ENCODE data around the gene CAMTA1.

CAMTA1 gene

DNA sequence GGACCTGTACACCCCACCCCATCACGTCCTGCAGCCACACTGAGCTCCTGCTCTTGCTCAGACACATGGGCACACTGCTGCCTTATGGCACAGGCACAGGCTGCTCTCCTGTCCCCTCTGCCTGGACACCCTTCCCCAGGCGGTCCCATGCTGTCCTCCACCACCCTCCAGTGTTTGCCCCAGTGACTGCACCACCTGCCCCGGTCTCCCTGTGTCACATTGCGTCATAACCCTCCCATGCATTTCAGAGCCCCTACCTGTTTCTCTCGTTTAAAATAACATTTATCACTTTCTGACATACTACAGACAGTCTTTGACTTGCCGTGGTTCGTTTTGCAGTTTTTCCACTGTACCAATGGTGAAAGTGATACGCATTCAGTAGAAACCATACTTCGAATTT lies 159.2 kb downstream of the CAMTA1 start:
- Histone ChIP-seq H3K9ac (ENCODE audit: low read depth, low read length) (no peak overlapping the region), H3K4me3 (ENCODE audit: low read length) (no peak overlapping the region), H3K4me1 (ENCODE audit: insufficient read depth, low read length) (no peaks in the 10 kb centered on the region), H3K27ac (ENCODE audit: low read length) (no peak overlapping the region), H3K27me3 (ENCODE audit: insufficient read depth, low read length) (no peaks in the 10 kb centered on the region), H3K9me3 (ENCODE audit: insufficient read depth, low read depth, low read length) (no peaks in the 10 kb centered on the region), H3K36me3 (ENCODE audit: insufficient read depth, low read depth, low read length) (no peaks in the 10 kb centered on the region)

DNA sequence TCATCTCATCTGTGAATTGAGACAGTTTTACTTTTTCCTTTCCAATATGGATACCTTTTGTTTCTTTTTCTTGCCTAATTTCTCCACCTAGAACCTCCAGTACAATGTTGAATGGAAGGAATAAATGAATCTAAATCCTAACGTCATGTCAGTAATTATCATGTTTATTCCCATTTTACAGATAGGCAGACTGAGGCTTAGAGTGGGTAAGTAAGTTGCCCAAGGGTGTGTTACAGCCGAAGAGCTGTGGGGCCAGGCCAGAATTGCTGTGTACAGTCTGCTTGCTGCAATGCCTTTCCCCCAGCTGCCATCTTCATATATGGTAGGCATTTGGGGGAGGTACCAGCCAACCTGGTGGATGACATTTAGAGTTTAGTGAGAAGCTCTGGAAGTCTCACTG lies 162.7 kb downstream of the CAMTA1 start:
- Histone ChIP-seq H3K27ac (ENCODE audit: low read length) (no peak overlapping the region), H3K4me3 (ENCODE audit: low read length) (no peak overlapping the region), H3K9me3 (ENCODE audit: insufficient read depth, low read depth, low read length) (no peaks in the 10 kb centered on the region), H3K27me3 (ENCODE audit: insufficient read depth, low read length) (no peaks in the 10 kb centered on the region), H3K9ac (ENCODE audit: low read depth, low read length) (no peak overlapping the region), H3K36me3 (ENCODE audit: insufficient read depth, low read depth, low read length) (no peaks in the 10 kb centered on the region), H3K4me1 (ENCODE audit: insufficient read depth, low read length) (no peaks in the 10 kb centered on the region)

DNA sequence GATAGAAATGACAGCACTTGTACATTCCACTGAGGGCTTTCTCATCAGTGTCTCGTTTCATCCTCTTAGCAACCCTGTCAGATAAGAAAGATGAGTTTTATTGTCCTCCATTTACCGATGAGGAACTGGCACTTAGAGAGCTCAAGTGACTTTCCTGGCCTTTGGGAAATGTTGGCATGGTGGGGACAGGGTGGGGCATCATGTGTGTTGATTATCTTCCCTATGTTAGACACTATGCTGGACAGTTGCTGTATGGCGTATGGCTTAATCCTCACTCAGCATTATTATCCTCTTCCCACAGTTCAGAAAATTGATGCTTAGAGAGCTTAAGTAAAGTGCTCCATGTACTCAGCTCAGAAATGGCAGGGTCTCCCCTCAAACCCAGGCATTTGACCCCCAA lies 163.2 kb downstream of the CAMTA1 start:
- Histone ChIP-seq H3K4me3 (ENCODE audit: low read length) (no peak overlapping the region), H3K9me3 (ENCODE audit: insufficient read depth, low read depth, low read length) (no peaks in the 10 kb centered on the region), H3K27ac (ENCODE audit: low read length) (no peak overlapping the region), H3K9ac (ENCODE audit: low read depth, low read length) (no peak overlapping the region), H3K4me1 (ENCODE audit: insufficient read depth, low read length) (no peaks in the 10 kb centered on the region), H3K36me3 (ENCODE audit: insufficient read depth, low read depth, low read length) (no peaks in the 10 kb centered on the region), H3K27me3 (ENCODE audit: insufficient read depth, low read length) (no peaks in the 10 kb centered on the region)

DNA sequence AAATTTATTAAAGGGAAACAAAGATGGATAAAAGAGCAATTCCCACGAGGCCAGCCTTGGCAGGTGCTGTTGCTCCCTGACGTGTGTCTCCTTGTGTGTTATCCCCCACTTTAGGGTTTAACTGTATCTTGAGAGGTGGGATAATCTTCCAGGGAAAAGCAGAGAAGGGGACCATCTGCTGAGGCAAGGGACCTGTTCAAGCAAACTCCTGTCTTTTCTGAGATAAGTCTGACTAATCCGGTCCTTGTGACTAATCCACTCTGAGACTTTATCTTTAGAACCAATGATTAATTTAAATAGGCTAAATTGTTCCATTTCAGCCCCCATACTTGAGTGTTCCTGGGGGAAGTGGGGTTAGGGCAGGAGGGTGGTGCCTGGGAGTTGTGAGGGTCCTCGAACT lies 163.6 kb downstream of the CAMTA1 start:
- H3K27ac ChIP-seq (ENCODE audit: low read length) = no peak overlapping the region
- no peaks in the 10 kb centered on the region for H3K9me3 ChIP-seq (ENCODE audit: insufficient read depth, low read depth, low read length)
- H3K27me3 ChIP-seq (ENCODE audit: insufficient read depth, low read length) = no peaks in the 10 kb centered on the region
- no peaks in the 10 kb centered on the region for H3K4me1 ChIP-seq (ENCODE audit: insufficient read depth, low read length)
- no peak overlapping the region for H3K4me3 ChIP-seq (ENCODE audit: low read length)
- no peaks in the 10 kb centered on the region for H3K36me3 ChIP-seq (ENCODE audit: insufficient read depth, low read depth, low read length)
- no peak overlapping the region for H3K9ac ChIP-seq (ENCODE audit: low read depth, low read length)

DNA sequence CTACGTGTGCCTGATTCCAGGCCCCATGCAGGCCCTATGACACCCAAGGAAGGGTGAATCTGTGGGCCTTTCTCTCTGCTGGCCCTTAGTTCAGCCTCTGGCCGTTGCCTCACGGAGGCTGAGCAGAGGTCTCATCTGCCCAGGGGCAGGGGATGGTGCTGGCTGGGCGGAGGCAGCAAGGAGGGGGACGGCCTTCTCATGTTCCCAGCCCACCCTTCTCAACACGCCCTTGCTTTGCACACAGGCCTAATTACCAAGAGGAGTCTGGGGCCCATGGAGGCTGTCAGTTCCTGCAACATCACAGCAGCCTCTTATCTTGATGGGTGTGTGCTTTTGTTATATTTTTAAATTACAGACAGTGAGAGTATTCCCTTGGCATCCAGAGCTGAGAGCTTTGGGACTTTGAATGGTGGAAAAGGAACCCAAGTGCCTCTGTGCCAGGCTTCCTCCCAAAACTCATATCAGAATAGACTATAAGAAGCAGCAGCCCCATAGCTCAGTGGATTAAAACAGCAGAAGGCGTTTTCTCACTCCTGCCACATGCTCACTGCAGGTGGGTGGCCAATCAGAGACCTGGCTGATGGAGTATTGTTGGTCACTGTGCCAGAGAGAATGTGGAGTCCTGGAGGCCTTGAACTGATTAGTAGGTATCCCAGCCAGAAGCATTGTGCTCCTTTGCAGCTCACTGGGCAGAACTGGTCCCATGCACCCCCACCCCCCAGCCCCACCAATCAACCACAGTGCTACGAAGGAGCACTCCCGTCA lies 164.9 kb downstream of the CAMTA1 start:
- no peaks in the 10 kb centered on the region for H3K9me3 ChIP-seq (ENCODE audit: insufficient read depth, low read depth, low read length)
- no peak overlapping the region for H3K9ac ChIP-seq (ENCODE audit: low read depth, low read length)
- H3K27me3 ChIP-seq (ENCODE audit: insufficient read depth, low read length) = no peaks in the 10 kb centered on the region
- no peak overlapping the region for H3K27ac ChIP-seq (ENCODE audit: low read length)
- no peaks in the 10 kb centered on the region for H3K36me3 ChIP-seq (ENCODE audit: insufficient read depth, low read depth, low read length)
- no peaks in the 10 kb centered on the region for H3K4me1 ChIP-seq (ENCODE audit: insufficient read depth, low read length)
- H3K4me3 ChIP-seq (ENCODE audit: low read length) = no peak overlapping the region

DNA sequence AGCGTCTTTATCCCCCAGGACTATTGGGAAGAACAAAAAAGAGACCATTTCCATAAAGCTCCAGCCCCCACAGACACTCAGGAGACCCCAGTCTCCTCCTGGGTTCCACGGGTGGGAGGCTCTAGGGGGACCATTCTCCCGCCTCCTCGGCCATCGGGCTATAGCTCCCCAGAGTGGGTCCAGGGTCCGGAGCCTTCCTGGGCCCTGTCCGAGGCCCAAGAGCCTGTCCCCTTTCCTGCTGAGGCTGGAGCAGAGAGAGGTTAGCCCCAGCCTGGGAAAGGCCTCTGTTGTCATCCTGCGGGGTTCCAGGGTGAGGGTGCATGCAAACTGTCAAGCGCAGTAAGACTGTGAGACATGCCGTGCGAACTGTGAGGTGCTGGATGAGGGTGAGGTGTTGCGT lies 166.3 kb downstream of the CAMTA1 start:
- no peak overlapping the region for H3K4me3 ChIP-seq (ENCODE audit: low read length)
- peaks cover 10% of the 10 kb centered on the region; the same call in 1 of the 2 replicates for H3K4me1 ChIP-seq (ENCODE audit: insufficient read depth, low read length)
- H3K9ac ChIP-seq (ENCODE audit: low read depth, low read length) = no peak overlapping the region
- H3K27me3 ChIP-seq (ENCODE audit: insufficient read depth, low read length) = no peaks in the 10 kb centered on the region
- no peaks in the 10 kb centered on the region for H3K9me3 ChIP-seq (ENCODE audit: insufficient read depth, low read depth, low read length)
- no peaks in the 10 kb centered on the region for H3K36me3 ChIP-seq (ENCODE audit: insufficient read depth, low read depth, low read length)
- no peak overlapping the region for H3K27ac ChIP-seq (ENCODE audit: low read length)

DNA sequence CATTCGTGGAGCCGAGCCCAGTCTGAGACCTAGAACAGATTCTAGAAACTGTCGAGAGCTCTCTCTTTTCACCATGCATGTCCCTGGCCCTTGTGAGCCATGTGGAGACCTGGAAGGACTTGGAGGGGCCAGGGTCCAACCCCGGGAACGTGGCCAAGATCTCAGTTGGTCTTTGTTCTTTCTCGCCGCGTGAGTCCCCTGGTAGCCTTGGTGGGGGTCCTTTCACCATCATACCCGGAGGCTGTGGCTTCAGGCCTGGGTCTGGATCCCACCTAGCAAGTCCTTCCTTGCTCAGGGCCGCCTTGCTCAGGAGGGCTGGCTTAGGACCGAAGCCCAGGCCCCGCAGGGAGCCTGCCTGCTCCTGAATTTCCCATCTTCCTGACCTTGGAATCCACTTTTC lies 168.0 kb downstream of the CAMTA1 start:
- Histone ChIP-seq H3K27ac (ENCODE audit: low read length) (no peak overlapping the region), H3K4me1 (ENCODE audit: insufficient read depth, low read length) (peaks cover 14% of the 10 kb centered on the region; the same call in 1 of the 2 replicates), H3K27me3 (ENCODE audit: insufficient read depth, low read length) (no peaks in the 10 kb centered on the region), H3K4me3 (ENCODE audit: low read length) (no peak overlapping the region), H3K36me3 (ENCODE audit: insufficient read depth, low read depth, low read length) (no peaks in the 10 kb centered on the region), H3K9ac (ENCODE audit: low read depth, low read length) (no peak overlapping the region), H3K9me3 (ENCODE audit: insufficient read depth, low read depth, low read length) (no peaks in the 10 kb centered on the region)

DNA sequence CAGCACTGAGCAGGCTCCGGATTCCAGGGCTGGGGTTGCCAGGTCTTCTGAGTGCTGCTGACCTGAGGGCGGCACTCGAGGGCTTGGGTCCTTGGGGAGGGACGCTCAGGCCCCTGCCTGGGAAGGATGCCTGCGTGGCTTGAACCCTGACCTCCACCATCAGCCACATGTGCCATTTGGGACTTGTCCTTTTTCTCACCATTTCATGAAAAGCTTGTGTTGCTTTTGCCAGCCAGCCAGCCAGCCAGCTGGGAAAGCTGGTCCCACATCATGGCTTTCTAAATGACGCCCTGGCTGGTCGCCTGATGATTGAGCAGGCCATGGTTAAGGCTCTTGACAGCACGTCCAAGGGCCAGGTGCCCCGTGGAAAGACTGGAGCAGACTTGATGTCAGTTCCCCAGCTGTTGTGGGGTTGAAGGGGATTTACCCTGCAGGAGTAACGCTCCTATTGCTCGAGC lies 168.7 kb downstream of the CAMTA1 start:
- H3K9me3 ChIP-seq (ENCODE audit: insufficient read depth, low read depth, low read length) = no peaks in the 10 kb centered on the region
- H3K27me3 ChIP-seq (ENCODE audit: insufficient read depth, low read length) = no peaks in the 10 kb centered on the region
- H3K36me3 ChIP-seq (ENCODE audit: insufficient read depth, low read depth, low read length) = no peaks in the 10 kb centered on the region
- H3K27ac ChIP-seq (ENCODE audit: low read length) = no peak overlapping the region
- H3K4me3 ChIP-seq (ENCODE audit: low read length) = no peak overlapping the region
- H3K9ac ChIP-seq (ENCODE audit: low read depth, low read length) = no peak overlapping the region
- peaks cover 14% of the 10 kb centered on the region; the same call in 1 of the 2 replicates for H3K4me1 ChIP-seq (ENCODE audit: insufficient read depth, low read length)

DNA sequence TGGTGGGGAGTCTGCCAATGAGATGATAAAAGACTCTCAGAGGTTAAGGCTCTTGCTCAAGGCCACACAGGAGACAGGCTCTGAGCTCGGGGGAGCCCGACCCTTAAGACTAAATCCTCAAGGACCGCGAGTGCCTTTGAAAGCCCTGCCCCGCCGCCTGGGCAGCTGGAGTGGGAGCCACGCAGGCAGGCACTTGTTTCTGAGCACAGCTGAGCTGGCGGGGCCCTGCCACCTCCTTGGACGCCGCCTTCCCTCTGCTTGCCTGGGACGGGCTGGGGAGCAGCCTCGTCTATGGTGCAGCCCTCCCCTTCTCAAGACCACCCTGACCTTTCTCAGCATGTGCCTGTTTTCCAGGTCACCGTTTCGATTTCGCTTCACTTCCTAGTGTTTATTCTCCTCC lies 169.3 kb downstream of the CAMTA1 start:
- Histone ChIP-seq H3K36me3 (ENCODE audit: insufficient read depth, low read depth, low read length) (no peaks in the 10 kb centered on the region), H3K27me3 (ENCODE audit: insufficient read depth, low read length) (no peaks in the 10 kb centered on the region), H3K27ac (ENCODE audit: low read length) (no peak overlapping the region), H3K4me3 (ENCODE audit: low read length) (no peak overlapping the region), H3K4me1 (ENCODE audit: insufficient read depth, low read length) (peaks cover 14% of the 10 kb centered on the region; the same call in 1 of the 2 replicates), H3K9me3 (ENCODE audit: insufficient read depth, low read depth, low read length) (no peaks in the 10 kb centered on the region), H3K9ac (ENCODE audit: low read depth, low read length) (no peak overlapping the region)

DNA sequence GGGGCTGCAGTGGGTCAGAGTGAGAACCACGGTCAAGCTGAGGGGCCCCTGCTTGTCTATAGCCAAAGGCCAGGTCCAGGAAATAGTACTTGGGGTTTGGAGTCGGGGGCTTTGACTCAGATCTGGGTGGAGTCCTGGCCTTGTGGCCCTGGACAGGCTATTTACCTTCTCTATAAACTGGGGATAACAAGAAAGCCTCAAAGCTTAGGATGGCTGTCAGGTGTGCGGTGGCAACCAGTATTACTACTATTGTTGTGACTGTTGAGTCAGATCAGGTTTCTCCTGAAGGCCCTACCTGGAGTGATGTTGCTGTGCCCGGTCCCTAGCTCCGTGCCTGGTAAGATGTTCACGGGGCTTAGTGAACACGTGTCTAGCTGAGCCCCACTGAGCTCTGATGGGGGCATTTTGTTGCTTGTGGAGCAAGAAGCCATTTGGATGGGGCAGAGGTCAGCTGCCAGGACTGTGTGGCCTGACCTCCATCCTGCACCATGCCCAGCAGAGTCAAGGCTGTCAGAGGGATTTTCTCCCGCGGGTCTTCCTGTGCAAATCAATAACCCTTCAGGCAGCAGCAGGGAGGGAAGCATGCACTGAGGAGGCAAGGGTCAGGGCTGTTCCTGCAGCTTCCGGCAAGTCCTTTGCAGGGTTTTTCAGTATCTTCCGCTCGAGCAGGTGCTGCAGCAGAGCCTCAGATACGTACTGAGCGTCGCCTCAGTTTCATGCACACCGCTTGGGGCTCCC lies 170.3 kb downstream of the CAMTA1 start:
- Histone ChIP-seq H3K4me3 (ENCODE audit: low read length) (no peak overlapping the region), H3K36me3 (ENCODE audit: insufficient read depth, low read depth, low read length) (no peaks in the 10 kb centered on the region), H3K4me1 (ENCODE audit: insufficient read depth, low read length) (peaks cover 14% of the 10 kb centered on the region; the same call in 1 of the 2 replicates), H3K9ac (ENCODE audit: low read depth, low read length) (no peak overlapping the region), H3K27ac (ENCODE audit: low read length) (no peak overlapping the region), H3K9me3 (ENCODE audit: insufficient read depth, low read depth, low read length) (no peaks in the 10 kb centered on the region), H3K27me3 (ENCODE audit: insufficient read depth, low read length) (no peaks in the 10 kb centered on the region)

DNA sequence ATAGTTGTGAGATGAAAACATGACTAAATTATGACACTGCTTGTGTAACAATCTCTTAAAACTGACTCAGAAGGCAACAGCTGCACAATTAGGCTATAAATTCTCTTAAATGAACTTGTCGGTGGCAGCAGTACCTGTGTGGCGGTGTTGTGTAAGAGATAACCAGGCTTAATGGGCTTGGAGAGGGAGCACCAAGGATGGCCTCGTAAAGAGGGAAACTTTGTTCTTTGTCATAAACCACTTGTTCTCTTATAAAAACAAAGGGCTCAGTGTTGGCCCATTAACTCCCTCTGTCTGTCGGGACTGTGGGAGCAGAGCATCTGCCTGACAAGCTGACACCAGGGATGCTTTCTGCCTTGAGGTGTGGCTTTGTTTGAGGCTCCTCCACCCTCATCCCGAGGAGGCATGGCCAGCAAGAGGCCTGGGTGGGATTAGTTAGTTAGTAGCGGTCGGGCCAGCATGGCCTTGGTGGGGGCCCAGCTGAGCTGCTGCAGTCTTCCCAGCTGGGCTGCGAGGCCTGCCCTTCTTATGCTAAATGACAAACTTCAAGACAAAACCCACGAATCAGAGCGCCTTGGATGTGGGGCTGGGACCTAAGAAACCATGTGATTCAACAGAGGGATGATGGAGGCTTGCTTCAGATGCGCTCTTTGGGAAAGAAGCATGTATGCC lies 171.4 kb downstream of the CAMTA1 start:
- H3K27ac ChIP-seq (ENCODE audit: low read length) = peak overlapping the region; percentile 22
- no peaks in the 10 kb centered on the region for H3K36me3 ChIP-seq (ENCODE audit: insufficient read depth, low read depth, low read length)
- no peaks in the 10 kb centered on the region for H3K27me3 ChIP-seq (ENCODE audit: insufficient read depth, low read length)
- no peak overlapping the region; the same call in 1 of the 2 replicates for H3K4me3 ChIP-seq (ENCODE audit: low read length)
- H3K9me3 ChIP-seq (ENCODE audit: insufficient read depth, low read depth, low read length) = no peaks in the 10 kb centered on the region
- H3K9ac ChIP-seq (ENCODE audit: low read depth, low read length) = peak overlapping the region; percentile 38; the same call in 1 of the 2 replicates
- peaks cover 14% of the 10 kb centered on the region; the same call in 1 of the 2 replicates for H3K4me1 ChIP-seq (ENCODE audit: insufficient read depth, low read length)
